ENCODE measurements around the gene PPFIA3. TPM values are rescaled to one million over a fixed set of nuclear protein-coding genes. Genes with fewer than 3 reads are reported as not detected.

The PPFIA3 gene
- total and polyA plus RNA-seq, 2 experiments from 2014 or later = 25.4 to 29.7 TPM

- peak overlapping the region; percentile 38; the same call in 1 of the 2 replicates for H3K4me3 ChIP-seq
- Mint-ChIP-seq H3K36me3 (ENCODE audit: low read depth) (peaks cover 8% of the 10 kb centered on the region; the same call in 2 of the 3 replicates), H3K4me3 (peak overlapping the region; percentile 96; the same call in 2 of the 3 replicates), H3K9me3 (peaks cover 12% of the 10 kb centered on the region), H3K4me1 (peaks cover 41% of the 10 kb centered on the region), H3K27ac (no peak overlapping the region), H3K27me3 (ENCODE audit: insufficient read depth, low read depth, poor library complexity) (peaks cover 24% of the 10 kb centered on the region)
- no peak overlapping the region for H2AFZ ChIP-seq
- ATAC-seq (no peak; the same call in 2 of the 3 replicates), DNase-seq (ENCODE audit: low spot score) (peak; percentile 45)
- H3K36me3 ChIP-seq (ENCODE audit: insufficient read depth) = no peaks in the 10 kb centered on the region
- H3K4me1 ChIP-seq (ENCODE audit: insufficient read depth) = peaks cover 21% of the 10 kb centered on the region
- H3K9me2 ChIP-seq (ENCODE audit: insufficient read depth) = peaks cover 19% of the 10 kb centered on the region
- H3F3A ChIP-seq (replicated peaks; ENCODE audit: low read depth) = peaks cover 17% of the 10 kb centered on the region
- H3K27ac ChIP-seq (ENCODE audit: low read depth) = no peak overlapping the region
- no peaks in the 10 kb centered on the region for H4K20me1 ChIP-seq (replicated peaks; ENCODE audit: insufficient read depth)
- H3K27me3 ChIP-seq (ENCODE audit: insufficient read depth) = peaks cover 7% of the 10 kb centered on the region; the same call in 1 of the 2 replicates
- peak overlapping the region; percentile 41; the same call in 1 of the 2 replicates for H3K4me2 ChIP-seq
- no peaks in the 10 kb centered on the region for H3K79me2 ChIP-seq (replicated peaks; ENCODE audit: insufficient read depth)
- TF ChIP-seq JUNB (IDR thresholded peaks at IDR 0.05; ENCODE audit: unreplicated experiment) (no peak), STAT1 (IDR thresholded peaks at IDR 0.05; ENCODE audit: unreplicated experiment) (no peak), ETS1 (IDR thresholded peaks at IDR 0.05) (no peak), EZH2phosphoT487 (IDR thresholded peaks at IDR 0.05; ENCODE audit: unreplicated experiment) (no peak), REST (IDR thresholded peaks at IDR 0.05; ENCODE audit: unreplicated experiment) (no peak), ZNF114 (CRISPR knock-in tag; IDR thresholded peaks at IDR 0.05) (no peak), EZH2 (IDR thresholded peaks at IDR 0.05; ENCODE audit: low read depth, unreplicated experiment) (no peak), ZNF462 (CRISPR knock-in tag; IDR thresholded peaks at IDR 0.05) (no peak), POLR2AphosphoS5 (IDR thresholded peaks at IDR 0.05; ENCODE audit: low read depth) (no peak), NANOG (IDR thresholded peaks at IDR 0.05; ENCODE audit: borderline replicate concordance) (no peak), ZNF331 (CRISPR knock-in tag; IDR thresholded peaks at IDR 0.05; ENCODE audit: low read depth) (no peak), CTCF (conservative IDR thresholded peaks at IDR 0.05; ENCODE audit: low read depth in 2 of 2) (no peak), CREB1 (CRISPR knock-in tag; IDR thresholded peaks at IDR 0.05; ENCODE audit: low read depth) (no peak)
Measured at GRCh38 chr19:49152119-49152550, 32.8 kb downstream of the PPFIA3 start.
